Ovary (tissue), 3 donors: ENCODE results near the gene GALNT4.

Experiments used
- EP300 ChIP-seq: sonication (generic); formaldehyde crosslinking; IDR thresholded peaks from one replicate; pipeline ENCODE4 v1.6.1; 2017; ENCODE audit warnings: antibody characterized with exemption
- POLR2A ChIP-seq: fragments of 450-650 bp; IDR thresholded peaks from one replicate; pipeline ENCODE4 v1.6.1; 2017; ENCODE audit warnings: antibody characterized with exemption, mild to moderate bottlenecking, moderate library complexity
- TF ChIP-seq, protein P1 (sequence below), 3 donors: fragments of 450-650 bp in 2 of 3; fragments of 200-600 bp in 1 of 3; IDR thresholded peaks; one replicate each; pipeline versions ENCODE4 v1.5.1 to v1.8.0; 2016 to 2022; ENCODE audit warnings: antibody characterized with exemption in 3 of 3, mild to moderate bottlenecking in 1 of 3
- donor health status: DM: no; HTN: no; CAD: no.

DNA sequence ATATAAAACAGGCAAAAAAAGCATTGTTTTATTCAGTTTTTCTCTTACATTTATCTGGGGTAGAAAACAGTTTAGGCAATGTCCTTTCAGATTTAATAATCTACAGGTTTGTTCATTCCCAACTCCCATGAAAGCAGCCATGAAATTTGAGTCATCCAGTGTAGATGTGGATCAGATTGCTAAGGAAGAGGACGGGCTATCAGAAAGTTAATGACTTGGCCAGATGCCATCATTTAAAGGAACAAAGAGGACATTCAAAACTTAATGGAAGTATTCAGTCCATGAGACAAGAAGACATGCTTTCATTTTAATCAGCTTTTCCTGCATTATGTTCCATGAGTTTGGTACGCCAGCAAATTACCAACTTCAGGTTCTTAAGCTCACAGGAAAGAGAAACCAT is 32.4 kb upstream of the GALNT4 start:
- TF ChIP-seq, protein P1, sequence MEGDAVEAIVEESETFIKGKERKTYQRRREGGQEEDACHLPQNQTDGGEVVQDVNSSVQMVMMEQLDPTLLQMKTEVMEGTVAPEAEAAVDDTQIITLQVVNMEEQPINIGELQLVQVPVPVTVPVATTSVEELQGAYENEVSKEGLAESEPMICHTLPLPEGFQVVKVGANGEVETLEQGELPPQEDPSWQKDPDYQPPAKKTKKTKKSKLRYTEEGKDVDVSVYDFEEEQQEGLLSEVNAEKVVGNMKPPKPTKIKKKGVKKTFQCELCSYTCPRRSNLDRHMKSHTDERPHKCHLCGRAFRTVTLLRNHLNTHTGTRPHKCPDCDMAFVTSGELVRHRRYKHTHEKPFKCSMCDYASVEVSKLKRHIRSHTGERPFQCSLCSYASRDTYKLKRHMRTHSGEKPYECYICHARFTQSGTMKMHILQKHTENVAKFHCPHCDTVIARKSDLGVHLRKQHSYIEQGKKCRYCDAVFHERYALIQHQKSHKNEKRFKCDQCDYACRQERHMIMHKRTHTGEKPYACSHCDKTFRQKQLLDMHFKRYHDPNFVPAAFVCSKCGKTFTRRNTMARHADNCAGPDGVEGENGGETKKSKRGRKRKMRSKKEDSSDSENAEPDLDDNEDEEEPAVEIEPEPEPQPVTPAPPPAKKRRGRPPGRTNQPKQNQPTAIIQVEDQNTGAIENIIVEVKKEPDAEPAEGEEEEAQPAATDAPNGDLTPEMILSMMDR (IDR thresholded peaks at IDR 0.05), result no peak
- TF ChIP-seq POLR2A, result no peak
- no peak for TF ChIP-seq EP300
